Measurements from ENCODE around the gene LAMB4. TPM values are rescaled to one million over a fixed set of nuclear protein-coding genes. Genes with fewer than 3 reads are reported as not detected.

The LAMB4 gene, protein sequence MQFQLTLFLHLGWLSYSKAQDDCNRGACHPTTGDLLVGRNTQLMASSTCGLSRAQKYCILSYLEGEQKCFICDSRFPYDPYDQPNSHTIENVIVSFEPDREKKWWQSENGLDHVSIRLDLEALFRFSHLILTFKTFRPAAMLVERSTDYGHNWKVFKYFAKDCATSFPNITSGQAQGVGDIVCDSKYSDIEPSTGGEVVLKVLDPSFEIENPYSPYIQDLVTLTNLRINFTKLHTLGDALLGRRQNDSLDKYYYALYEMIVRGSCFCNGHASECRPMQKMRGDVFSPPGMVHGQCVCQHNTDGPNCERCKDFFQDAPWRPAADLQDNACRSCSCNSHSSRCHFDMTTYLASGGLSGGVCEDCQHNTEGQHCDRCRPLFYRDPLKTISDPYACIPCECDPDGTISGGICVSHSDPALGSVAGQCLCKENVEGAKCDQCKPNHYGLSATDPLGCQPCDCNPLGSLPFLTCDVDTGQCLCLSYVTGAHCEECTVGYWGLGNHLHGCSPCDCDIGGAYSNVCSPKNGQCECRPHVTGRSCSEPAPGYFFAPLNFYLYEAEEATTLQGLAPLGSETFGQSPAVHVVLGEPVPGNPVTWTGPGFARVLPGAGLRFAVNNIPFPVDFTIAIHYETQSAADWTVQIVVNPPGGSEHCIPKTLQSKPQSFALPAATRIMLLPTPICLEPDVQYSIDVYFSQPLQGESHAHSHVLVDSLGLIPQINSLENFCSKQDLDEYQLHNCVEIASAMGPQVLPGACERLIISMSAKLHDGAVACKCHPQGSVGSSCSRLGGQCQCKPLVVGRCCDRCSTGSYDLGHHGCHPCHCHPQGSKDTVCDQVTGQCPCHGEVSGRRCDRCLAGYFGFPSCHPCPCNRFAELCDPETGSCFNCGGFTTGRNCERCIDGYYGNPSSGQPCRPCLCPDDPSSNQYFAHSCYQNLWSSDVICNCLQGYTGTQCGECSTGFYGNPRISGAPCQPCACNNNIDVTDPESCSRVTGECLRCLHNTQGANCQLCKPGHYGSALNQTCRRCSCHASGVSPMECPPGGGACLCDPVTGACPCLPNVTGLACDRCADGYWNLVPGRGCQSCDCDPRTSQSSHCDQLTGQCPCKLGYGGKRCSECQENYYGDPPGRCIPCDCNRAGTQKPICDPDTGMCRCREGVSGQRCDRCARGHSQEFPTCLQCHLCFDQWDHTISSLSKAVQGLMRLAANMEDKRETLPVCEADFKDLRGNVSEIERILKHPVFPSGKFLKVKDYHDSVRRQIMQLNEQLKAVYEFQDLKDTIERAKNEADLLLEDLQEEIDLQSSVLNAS (N-terminal part only)
- total RNA-seq: 1 to 10 TPM in 1 of 4 donors, under 1 TPM in 1, not detected in 2; 0.60 to 3.0 TPM

DNA sequence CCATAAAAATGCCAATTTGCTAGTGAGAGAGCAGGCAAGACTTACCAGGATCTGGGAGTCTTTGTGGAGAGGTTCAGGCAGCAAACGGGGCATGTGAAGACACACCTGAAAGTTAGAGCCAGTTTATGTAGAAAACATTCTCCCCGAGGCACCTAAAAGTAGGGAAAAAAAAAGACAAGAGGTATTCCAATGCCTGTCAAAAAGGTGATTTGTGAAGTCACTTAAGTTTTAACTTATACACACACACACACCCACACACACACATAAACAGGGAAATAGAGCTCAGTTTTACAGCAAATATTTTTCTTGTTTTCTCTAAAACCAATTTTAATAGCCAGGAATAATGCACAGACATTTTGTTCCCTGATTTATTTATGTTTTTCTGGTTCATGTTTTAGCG, at the start of gene LAMB4:
Gene LAMB4, minus strand, starts transcription at position 101 of the 400 bp plus-strand sequence. CDS start 7,197 bp downstream, outside the sequence.
- DNase-seq (ENCODE audit: low spot score): no peak
- ATAC-seq (ENCODE audit: low FRiP score): no peak
- TF ChIP-seq, protein P1, sequence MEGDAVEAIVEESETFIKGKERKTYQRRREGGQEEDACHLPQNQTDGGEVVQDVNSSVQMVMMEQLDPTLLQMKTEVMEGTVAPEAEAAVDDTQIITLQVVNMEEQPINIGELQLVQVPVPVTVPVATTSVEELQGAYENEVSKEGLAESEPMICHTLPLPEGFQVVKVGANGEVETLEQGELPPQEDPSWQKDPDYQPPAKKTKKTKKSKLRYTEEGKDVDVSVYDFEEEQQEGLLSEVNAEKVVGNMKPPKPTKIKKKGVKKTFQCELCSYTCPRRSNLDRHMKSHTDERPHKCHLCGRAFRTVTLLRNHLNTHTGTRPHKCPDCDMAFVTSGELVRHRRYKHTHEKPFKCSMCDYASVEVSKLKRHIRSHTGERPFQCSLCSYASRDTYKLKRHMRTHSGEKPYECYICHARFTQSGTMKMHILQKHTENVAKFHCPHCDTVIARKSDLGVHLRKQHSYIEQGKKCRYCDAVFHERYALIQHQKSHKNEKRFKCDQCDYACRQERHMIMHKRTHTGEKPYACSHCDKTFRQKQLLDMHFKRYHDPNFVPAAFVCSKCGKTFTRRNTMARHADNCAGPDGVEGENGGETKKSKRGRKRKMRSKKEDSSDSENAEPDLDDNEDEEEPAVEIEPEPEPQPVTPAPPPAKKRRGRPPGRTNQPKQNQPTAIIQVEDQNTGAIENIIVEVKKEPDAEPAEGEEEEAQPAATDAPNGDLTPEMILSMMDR (IDR thresholded peaks at IDR 0.05): no peak

DNA sequence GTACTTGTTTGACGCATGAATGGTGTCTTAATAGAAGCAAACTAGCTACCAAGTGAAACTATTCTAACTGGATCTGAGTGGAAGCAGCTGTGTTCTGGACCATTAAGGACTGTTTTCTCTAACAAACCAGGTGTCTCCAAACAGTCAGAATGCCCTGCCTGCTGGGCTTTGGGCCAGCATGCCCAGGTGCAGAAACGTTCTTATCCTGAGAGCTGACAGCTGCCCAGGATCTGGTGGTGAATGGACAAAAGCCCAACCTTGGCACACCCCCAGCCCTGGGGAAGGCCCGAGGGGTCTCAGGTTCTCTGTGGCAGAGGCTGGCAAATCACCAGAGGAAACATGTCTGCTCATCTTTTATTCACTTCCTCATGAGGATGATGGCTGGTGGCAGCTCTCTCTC, 48.2 kb upstream of the LAMB4 start:
- no peak for DNase-seq (ENCODE audit: low spot score)
- TF ChIP-seq, protein P1 (IDR thresholded peaks at IDR 0.05): no peak
- no peak for ATAC-seq (ENCODE audit: low FRiP score)

DNA sequence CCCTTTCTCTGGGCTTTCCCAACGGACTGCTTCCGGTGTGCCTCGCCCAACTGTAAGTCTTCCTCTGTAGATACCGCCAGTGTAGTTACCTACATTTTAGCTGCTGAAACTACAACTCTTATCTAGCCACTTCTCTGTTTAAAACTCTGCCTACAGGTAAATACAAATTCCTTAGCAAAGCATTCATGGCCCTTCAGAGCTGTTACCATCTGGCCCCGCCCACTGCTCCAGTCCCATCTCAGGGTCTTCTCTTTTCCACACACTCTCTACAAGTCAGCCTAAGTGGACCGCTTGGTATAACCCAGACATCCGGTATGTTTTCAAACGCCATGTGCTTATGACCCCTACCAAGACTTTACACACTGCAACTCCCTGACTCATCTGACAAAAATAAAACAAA, 41.0 kb upstream of the LAMB4 start:
- DNase-seq (ENCODE audit: low spot score) (no peak), ATAC-seq (ENCODE audit: low FRiP score) (no peak)

DNA sequence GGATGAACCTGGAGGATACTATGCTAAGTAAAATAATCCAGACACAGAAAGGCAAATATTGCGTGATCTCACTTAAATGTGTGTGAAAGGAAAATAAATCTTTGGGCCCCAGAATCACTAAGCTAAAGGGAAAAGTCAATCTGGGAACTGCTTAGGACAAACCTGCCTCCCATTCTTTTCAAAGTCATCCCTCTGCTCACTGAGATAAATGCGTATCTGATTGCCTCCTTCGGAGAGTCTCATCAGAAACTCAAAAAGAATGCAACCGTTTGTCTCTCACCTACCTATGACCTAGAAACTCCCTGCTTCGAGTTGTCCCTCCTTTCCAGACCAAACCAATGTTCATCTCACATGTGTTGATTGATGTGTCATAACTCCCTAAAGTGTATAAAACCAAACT, 40.1 kb upstream of the LAMB4 start:
- TF ChIP-seq, protein P1 (IDR thresholded peaks at IDR 0.05): no peak
- no peak for DNase-seq (ENCODE audit: low spot score)

More for the DNA sequence above, 41.0 kb upstream of the LAMB4 start:
- TF ChIP-seq, protein P1 (IDR thresholded peaks at IDR 0.05): no peak

DNA sequence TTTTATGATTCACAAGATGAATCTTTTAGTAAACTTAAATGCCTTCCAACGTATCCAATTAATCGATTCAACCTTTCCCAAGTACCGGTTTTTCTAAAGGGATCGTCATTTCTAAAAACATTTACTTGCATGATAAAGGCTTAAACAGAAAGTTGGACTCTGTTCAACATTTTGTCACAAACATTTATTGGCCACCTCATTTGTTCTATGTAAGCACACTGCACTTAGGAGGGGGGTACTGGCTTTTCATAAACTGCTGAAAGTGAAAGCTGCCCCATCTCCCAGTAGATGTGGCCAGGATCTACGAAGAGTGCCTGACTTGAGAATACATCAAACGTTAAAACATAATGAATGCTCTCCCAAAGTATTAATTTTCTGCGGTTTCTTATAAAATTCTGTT, 37.3 kb upstream of the LAMB4 start:
- TF ChIP-seq, protein P1 (IDR thresholded peaks at IDR 0.05): no peak
- no peak for DNase-seq (ENCODE audit: low spot score)
- no peak for ATAC-seq (ENCODE audit: low FRiP score)

More for the DNA sequence above, 40.1 kb upstream of the LAMB4 start:
- no peak for ATAC-seq (ENCODE audit: low FRiP score)

DNA sequence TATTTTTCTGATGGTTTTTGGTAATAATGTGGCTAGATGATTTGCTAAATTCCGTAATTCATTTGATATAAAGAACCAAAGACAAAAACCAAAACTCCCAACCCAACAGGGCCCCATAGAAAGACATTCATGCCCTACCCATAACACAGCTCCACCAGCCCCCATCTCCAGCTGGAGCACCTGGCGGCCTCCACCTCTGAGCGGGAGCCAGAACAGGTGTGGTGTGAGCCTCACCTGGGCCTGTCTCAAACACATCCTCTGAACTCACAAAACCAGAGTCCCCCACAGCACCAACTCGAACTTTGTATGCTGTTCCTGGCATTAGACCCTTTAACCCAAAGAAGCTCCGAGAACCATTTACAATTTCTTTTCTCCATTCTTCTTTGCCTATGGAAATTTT, 36.5 kb upstream of the LAMB4 start:
- ATAC-seq (ENCODE audit: low FRiP score): no peak
- TF ChIP-seq, protein P1 (IDR thresholded peaks at IDR 0.05): no peak
- no peak for DNase-seq (ENCODE audit: low spot score)

Measured in omental fat pad (tissue), 4 donors.